ENCODE measurements around the gene AASDHPPT. TPM values are rescaled to one million over a fixed set of nuclear protein-coding genes. Genes with fewer than 3 reads are reported as not detected.
"Not testable (repeated sequence)": the region's sequence is repeated elsewhere in the genome, so short reads cannot be mapped to it uniquely, and the experiment has no call there.

AASDHPPT gene
- total RNA-seq (2014; rRNA removed) = 64.5 and 74.6 TPM in 2 replicates
- polyA plus RNA-seq (2012) = 13.4 TPM

- peak; percentile 36 for DNase-seq (ENCODE audit: low read depth)
Measured at GRCh38 chr11:106077609-106078455, at the start of gene AASDHPPT. AASDHPPT (plus strand) TSS chr11:106077662; CDS start chr11:106077711, 49 bp downstream.

- no peak for DNase-seq (ENCODE audit: low read depth)
Measured at GRCh38 chr11:106030609-106031008, 46.9 kb upstream of the AASDHPPT start.

GRCh38 chr11:106031202-106031810 is 46.2 kb upstream of the AASDHPPT start:
- peak; percentile 52 for DNase-seq (ENCODE audit: low read depth)

GRCh38 chr11:106031936-106032335 is 45.5 kb upstream of the AASDHPPT start:
- DNase-seq (ENCODE audit: low read depth) = no peak

- DNase-seq (ENCODE audit: low read depth) = no peak
Measured at GRCh38 chr11:106032861-106033260, 44.6 kb upstream of the AASDHPPT start.

- DNase-seq (ENCODE audit: low read depth) = no peak
Measured at GRCh38 chr11:106043540-106043939, 33.9 kb upstream of the AASDHPPT start.

GRCh38 chr11:106047631-106048030 is 29.8 kb upstream of the AASDHPPT start:
- no peak for DNase-seq (ENCODE audit: low read depth)

- no peak for DNase-seq (ENCODE audit: low read depth)
Measured at GRCh38 chr11:106049727-106050476, 27.6 kb upstream of the AASDHPPT start.

- no peak for DNase-seq (ENCODE audit: low read depth)
Measured at GRCh38 chr11:106051103-106051502, 26.4 kb upstream of the AASDHPPT start.

GRCh38 chr11:106058377-106058776 is 19.1 kb upstream of the AASDHPPT start:
- not testable (repeated sequence) for DNase-seq (ENCODE audit: low read depth)

GRCh38 chr11:106059617-106060016 is 17.8 kb upstream of the AASDHPPT start:
- no peak for DNase-seq (ENCODE audit: low read depth)

- DNase-seq (ENCODE audit: low read depth) = no peak
Measured at GRCh38 chr11:106061249-106061784, 16.1 kb upstream of the AASDHPPT start.

GRCh38 chr11:106061954-106062949 is 15.2 kb upstream of the AASDHPPT start:
- DNase-seq (ENCODE audit: low read depth) = no peak

GRCh38 chr11:106063009-106063408 is 14.5 kb upstream of the AASDHPPT start:
- no peak for DNase-seq (ENCODE audit: low read depth)

- DNase-seq (ENCODE audit: low read depth) = no peak
Measured at GRCh38 chr11:106070606-106071005, 6.9 kb upstream of the AASDHPPT start.

- no peak for DNase-seq (ENCODE audit: low read depth)
Measured at GRCh38 chr11:106072804-106073203, 4.7 kb upstream of the AASDHPPT start.

- DNase-seq (ENCODE audit: low read depth) = peak; percentile 1
Measured at GRCh38 chr11:106076171-106076918, 1.1 kb upstream of the AASDHPPT start.

- peak; percentile 99 for DNase-seq (ENCODE audit: low read depth)
Measured at GRCh38 chr11:106076919-106077608, 398 bp upstream of the AASDHPPT start, which contains the start of gene KBTBD3. KBTBD3 (minus strand) TSS chr11:106077347; CDS start chr11:106059097, 18,250 bp downstream.

- no peak for DNase-seq (ENCODE audit: low read depth)
Measured at GRCh38 chr11:106082096-106082495, 4.6 kb downstream of the AASDHPPT start.
